ENCODE data around the gene BIN2. TPM values are rescaled to one million over a fixed set of nuclear protein-coding genes. Genes with fewer than 3 reads are reported as not detected.

BIN2 gene
- polyA plus RNA-seq, 1 experiment: 0.04 TPM

GRCh38 chr12:51358496-51358895, 34.5 kb upstream of the BIN2 start:
- POLR2A ChIA-PET: interaction anchor here (1.2 kb wide), 1 partner anchor 275 kb away, joined by 3 read pairs; no protein-coding TSS in a partner anchor
- no peak for TF ChIP-seq CTCF (IDR thresholded peaks at IDR 0.05; ENCODE audit: low read depth, low read length)
- no peaks in the 10 kb centered on the region for H3K27me3 ChIP-seq (ENCODE audit: control insufficient read depth, insufficient read depth, low read length)
- no peaks in the 10 kb centered on the region for H3K9me3 ChIP-seq (ENCODE audit: control insufficient read depth, insufficient read depth, low read length)
- CTCF ChIA-PET: no interaction called here
- no peak overlapping the region for H3K27ac ChIP-seq (ENCODE audit: low read depth, low read length)
- no peak overlapping the region for H3K4me3 ChIP-seq (ENCODE audit: low read depth, low read length)
- no peak for DNase-seq (ENCODE audit: low read depth, low spot score)

GRCh38 chr12:51357374-51358047, 33.5 kb upstream of the BIN2 start:
- Histone ChIP-seq H3K27me3 (ENCODE audit: control insufficient read depth, insufficient read depth, low read length) (no peaks in the 10 kb centered on the region), H3K27ac (ENCODE audit: low read depth, low read length) (no peak overlapping the region), H3K4me3 (ENCODE audit: low read depth, low read length) (no peak overlapping the region), H3K9me3 (ENCODE audit: control insufficient read depth, insufficient read depth, low read length) (no peaks in the 10 kb centered on the region)
- CTCF ChIA-PET: no interaction called here
- no peak for DNase-seq (ENCODE audit: low read depth, low spot score)
- no peak for TF ChIP-seq CTCF (IDR thresholded peaks at IDR 0.05; ENCODE audit: low read depth, low read length)
- POLR2A ChIA-PET: no interaction called here

- TF ChIP-seq CTCF (IDR thresholded peaks at IDR 0.05; ENCODE audit: low read depth, low read length): peak; percentile 76
- CTCF ChIA-PET: interaction anchor here (0.6 to 4.9 kb wide), 10 partner anchors 10 to 587 kb away, joined by 3 to 38 read pairs (median 4); no protein-coding TSS in a partner anchor
- Histone ChIP-seq H3K4me3 (ENCODE audit: low read depth, low read length) (no peak overlapping the region), H3K9me3 (ENCODE audit: control insufficient read depth, insufficient read depth, low read length) (no peaks in the 10 kb centered on the region; the same call in 1 of the 2 replicates), H3K27me3 (ENCODE audit: control insufficient read depth, insufficient read depth, low read length) (no peaks in the 10 kb centered on the region), H3K27ac (ENCODE audit: low read depth, low read length) (no peak overlapping the region)
- POLR2A ChIA-PET: no interaction called here
- peak; percentile 30 for DNase-seq (ENCODE audit: low read depth, low spot score)
Observed at GRCh38 chr12:51351913-51352532, 28.0 kb upstream of the BIN2 start.

- Histone ChIP-seq H3K27me3 (ENCODE audit: control insufficient read depth, insufficient read depth, low read length) (no peaks in the 10 kb centered on the region), H3K4me3 (ENCODE audit: low read depth, low read length) (no peak overlapping the region), H3K27ac (ENCODE audit: low read depth, low read length) (no peak overlapping the region), H3K9me3 (ENCODE audit: control insufficient read depth, insufficient read depth, low read length) (no peaks in the 10 kb centered on the region; the same call in 1 of the 2 replicates)
- TF ChIP-seq CTCF (IDR thresholded peaks at IDR 0.05; ENCODE audit: low read depth, low read length): no peak
- POLR2A ChIA-PET: interaction anchor here (0.7 to 1.6 kb wide), 2 partner anchors 23 to 42 kb away, joined by 4 read pairs; no protein-coding TSS in a partner anchor
- no peak for DNase-seq (ENCODE audit: low read depth, low spot score)
- CTCF ChIA-PET: interaction anchor here (1.0 to 4.9 kb wide), 3 partner anchors 8 to 584 kb away, joined by 6 to 38 read pairs (median 16); no protein-coding TSS in a partner anchor
Observed at GRCh38 chr12:51349026-51349425, 25.1 kb upstream of the BIN2 start.

- Histone ChIP-seq H3K27me3 (ENCODE audit: control insufficient read depth, insufficient read depth, low read length) (no peaks in the 10 kb centered on the region), H3K9me3 (ENCODE audit: control insufficient read depth, insufficient read depth, low read length) (no peaks in the 10 kb centered on the region; the same call in 1 of the 2 replicates), H3K4me3 (ENCODE audit: low read depth, low read length) (no peak overlapping the region), H3K27ac (ENCODE audit: low read depth, low read length) (no peak overlapping the region)
- DNase-seq (ENCODE audit: low read depth, low spot score): no peak
- ChIA-PET POLR2A (no interaction called here), CTCF (no interaction called here)
- no peak for TF ChIP-seq CTCF (IDR thresholded peaks at IDR 0.05; ENCODE audit: low read depth, low read length)
Observed at GRCh38 chr12:51348116-51348515, 24.1 kb upstream of the BIN2 start.

Measured in AG04450 (cell line).